NCI-H82 treated with DMSO at 0.1 percent for 48 hours (cell line): Measurements from ENCODE around the gene C6orf163.
A peak's percentile ranks its signal among the peaks of the same experiment; 100 is the strongest.
"Not testable (repeated sequence)": the region's sequence is repeated elsewhere in the genome, so short reads cannot be mapped to it uniquely, and the experiment has no call there.

ENCODE experiments used
- DNase-seq: peaks from one replicate; lab custom pipeline; 2025; ENCODE audit not compliant: unreplicated experiment; lab: John Stamatoyannopoulos, UW

C6orf163 gene

GRCh38 chr6:87344731-87345130 is at the start of gene C6orf163:
C6orf163 (plus strand) TSS chr6:87344813; CDS start chr6:87345100, 287 bp downstream.
- peak; percentile 4 for DNase-seq

DNA sequence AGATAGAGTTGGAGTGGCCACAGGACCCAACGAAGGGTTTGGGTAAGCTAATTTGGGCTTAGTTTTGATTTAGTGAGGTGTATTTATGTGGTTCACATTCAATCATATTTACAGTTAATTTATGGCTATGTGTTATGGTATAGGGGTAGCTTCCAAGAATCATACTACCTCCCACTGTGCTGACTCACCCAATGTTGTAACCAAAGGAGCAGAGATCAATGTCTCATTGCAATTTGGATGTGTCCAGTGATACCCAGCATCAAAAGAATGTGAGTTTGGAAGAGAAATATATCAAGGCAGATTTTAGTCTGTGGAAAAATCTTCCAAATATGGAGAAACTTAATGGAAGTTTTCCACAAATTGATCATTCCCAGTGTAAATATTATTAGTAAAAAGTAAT is 47.5 kb upstream of the C6orf163 start:
- no peak for DNase-seq

- DNase-seq: not testable (repeated sequence)
These were observed 43.3 kb upstream of the C6orf163 start for GRCh38 chr6:87301277-87301676.

GRCh38 chr6:87308970-87309369 is 35.6 kb upstream of the C6orf163 start:
- no peak for DNase-seq

DNA sequence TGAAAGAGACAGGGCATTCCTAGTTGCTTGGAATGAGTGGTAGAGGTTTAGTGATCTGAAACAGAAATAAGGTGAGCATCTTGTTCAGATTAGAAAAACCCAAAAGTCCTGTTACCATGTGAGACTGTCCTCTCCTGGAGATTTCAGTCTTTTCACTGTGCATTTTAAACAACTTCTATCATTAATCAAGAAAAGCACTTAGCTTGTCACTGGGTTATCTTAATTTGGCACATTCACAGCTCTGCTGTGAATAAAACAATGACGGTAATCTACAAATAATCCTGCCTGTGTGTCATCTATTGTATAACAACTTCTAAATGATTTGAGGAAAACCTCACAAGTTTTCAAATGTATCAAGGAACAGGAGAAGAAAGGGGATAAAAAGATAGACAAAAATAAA is 31.8 kb upstream of the C6orf163 start:
- DNase-seq: no peak

GRCh38 chr6:87315071-87315470 is 29.5 kb upstream of the C6orf163 start:
- DNase-seq: no peak

- DNase-seq: no peak
These were observed 25.2 kb upstream of the C6orf163 start for GRCh38 chr6:87319271-87319987.

DNA sequence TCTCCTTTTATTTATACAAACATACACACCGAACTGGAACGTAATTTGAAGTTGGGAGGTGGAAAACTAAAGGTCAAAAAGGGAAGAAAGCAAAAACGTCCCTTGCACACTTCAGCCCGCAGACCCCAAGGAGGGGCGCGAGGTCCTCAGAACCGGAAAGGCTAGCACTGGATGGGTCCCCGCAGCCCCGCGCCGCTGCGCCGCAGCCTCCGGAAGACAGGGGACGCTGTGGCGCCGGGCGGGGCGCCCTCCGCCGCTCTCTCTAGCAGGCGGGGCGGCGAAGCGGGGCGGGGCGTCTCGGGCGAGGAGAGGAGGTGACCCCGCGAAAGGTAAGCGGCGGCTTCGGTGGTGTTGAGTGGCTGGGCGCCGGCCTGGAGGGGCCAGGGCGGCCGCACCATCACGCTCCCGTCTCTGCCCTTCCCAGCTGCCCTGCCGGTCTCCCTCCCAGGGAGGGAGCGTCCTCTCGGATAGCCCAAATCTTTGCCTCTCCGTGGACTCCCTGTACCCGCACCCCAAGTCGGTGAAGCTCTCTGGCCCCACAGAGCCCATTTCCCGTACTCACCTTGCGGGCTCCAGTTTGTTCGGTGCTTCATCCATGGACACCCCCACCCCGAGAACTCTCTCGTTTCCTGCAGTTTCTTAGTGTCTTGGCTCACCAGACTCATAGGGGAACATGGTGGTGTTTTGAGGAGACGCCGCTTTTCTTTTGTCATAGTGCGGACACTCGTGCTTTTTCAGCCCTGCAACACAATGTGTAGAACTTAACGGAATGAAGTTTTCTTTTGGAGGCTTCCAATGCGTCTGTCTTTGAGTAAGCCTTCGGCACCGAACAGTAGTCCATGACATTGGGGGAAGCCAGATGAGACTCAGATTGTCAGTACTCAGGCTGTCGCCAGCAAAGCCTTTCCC is 22.1 kb upstream of the C6orf163 start, which contains the start of gene SMIM8:
Gene SMIM8 (plus strand): TSS at position 285 of the 909 bp plus-strand sequence. CDS start 14,444 bp downstream, outside the sequence.
- peak; percentile 52 for DNase-seq

- not testable (repeated sequence) for DNase-seq
These were observed 20.7 kb upstream of the C6orf163 start for GRCh38 chr6:87323880-87324279.

DNA sequence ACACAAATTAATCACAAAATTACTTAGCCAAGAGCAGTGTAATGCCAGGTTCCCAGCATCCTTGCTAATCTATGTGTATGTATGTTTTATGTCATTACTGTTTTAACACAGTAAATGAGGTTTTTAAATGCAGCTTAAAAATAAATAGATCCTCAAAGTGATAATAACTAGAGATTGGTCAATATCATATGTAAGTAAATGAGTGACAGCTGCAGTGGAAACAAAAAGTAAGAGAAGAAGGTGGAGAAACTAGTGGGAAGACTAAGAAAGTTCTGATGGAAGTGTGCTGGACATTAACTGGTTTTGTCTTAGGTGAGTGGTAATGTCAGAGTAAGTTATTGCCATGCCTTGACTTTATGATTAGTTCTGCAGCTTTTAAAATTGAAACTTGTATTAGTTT is 13.7 kb upstream of the C6orf163 start:
- DNase-seq: no peak

GRCh38 chr6:87333033-87333432 is 11.6 kb upstream of the C6orf163 start:
- DNase-seq: no peak

DNA sequence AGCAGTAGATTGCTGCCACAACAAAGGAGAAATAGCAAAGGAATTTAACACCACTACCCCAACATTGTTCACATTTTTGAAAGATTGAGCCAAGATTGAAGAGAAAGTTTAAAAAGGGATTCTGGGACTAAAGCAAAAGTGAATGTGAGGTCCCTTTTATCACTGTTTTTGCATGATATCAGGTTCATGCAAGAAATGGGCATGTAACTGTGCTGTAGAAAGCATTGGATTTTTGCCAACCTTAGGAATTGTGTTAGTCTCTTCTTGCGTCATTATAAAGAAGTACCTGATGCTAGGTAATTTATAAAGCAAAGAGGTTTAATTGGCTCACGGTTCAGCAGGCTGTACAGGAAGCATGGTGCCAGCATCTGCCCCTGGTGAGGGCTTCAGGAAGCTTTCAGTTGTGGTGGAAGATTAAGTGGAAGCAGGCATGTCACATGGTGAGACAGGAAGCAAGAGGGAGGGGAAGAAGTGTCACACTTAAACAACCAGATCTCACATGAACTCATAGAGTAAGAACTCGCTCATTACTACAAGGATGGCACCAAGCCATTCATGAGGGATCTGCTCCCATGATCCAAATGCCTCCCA is 10.9 kb upstream of the C6orf163 start:
- DNase-seq: no peak

DNA sequence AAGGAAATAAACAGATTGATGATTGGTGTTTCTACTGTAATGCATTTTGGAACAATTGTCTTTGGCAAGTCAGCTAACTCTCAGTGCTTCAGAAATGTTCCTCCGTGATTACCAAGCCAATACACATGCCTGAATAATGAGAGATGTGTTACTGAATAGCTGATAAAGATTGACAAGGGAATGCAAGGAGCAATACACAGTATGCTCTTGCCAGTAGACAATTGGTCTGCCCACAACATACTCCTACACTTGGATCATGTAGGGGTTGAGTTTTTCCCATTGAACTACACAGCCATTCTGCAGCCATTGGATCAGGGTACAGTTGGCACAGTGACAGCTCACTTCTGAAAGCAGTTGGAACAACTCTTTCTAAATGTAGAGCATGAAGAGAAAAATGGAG is 9.9 kb upstream of the C6orf163 start:
- no peak for DNase-seq

DNA sequence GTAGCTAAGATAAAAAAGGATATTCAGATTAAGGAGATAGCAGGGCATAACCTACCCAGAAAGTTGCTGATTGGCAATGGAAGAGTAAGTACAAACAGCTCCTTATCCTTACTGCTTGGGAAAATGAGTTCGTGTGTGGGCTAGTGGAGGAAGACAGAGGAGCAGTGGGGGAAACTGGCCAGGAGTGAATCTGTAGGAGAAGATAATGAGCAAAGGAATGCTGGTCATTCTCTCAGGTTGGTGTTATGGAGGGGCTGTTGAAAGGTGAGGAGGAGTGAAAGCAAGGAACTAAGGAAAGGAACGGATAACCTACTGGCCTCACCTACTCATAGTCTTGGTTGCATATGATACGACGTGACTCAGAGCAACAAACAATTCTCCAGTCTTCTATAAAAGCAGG is 8.2 kb upstream of the C6orf163 start:
- DNase-seq: no peak

- no peak for DNase-seq
These were observed 4.4 kb upstream of the C6orf163 start for GRCh38 chr6:87340230-87340629.

- DNase-seq: no peak
These were observed 3.5 kb upstream of the C6orf163 start for GRCh38 chr6:87341158-87341557.

- no peak for DNase-seq
These were observed 2.7 kb upstream of the C6orf163 start for GRCh38 chr6:87341899-87342298.

DNA sequence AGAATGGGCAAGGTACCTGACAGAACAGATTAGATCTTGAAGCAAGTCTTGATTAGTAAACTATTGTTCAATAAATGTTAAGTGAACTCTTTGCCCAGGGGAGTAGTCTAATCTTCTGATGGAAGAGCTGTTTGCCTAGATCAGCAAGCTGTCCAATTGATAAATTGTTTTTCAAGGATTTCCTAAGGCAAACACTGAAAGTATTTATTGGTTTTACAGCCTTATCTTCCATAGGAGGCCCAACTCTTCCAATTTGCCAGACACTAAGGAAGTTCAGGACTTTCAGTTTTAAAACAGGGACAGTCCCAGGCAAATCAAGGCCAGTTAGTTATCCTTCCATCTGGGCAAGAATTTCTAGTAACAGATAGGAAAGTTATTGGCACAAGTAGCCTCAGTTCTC is 1.8 kb upstream of the C6orf163 start:
- DNase-seq: peak; percentile 12

- DNase-seq: no peak
These were observed 2.1 kb downstream of the C6orf163 start for GRCh38 chr6:87346700-87347099.

DNA sequence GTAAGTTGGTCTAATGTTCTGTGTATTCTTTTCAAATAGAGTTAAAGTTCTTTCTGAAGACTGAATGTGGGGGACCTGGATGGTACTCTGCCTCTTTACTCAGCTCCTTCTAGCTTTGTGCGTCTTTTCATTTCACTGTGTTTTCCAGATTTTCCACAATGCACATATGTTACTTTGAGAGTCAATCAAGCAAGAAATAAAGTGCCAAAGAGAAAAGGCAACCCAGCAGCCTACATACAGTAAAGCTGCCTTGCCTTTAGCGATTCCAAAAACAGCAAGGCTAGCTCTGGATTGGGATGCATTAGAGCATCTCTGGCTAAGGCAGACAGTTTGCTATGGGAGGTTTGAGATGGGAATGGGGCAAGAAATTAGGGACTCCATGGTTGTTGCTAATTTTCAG is 5.3 kb downstream of the C6orf163 start:
- DNase-seq: no peak

- no peak for DNase-seq
These were observed 5.9 kb downstream of the C6orf163 start for GRCh38 chr6:87350516-87350915.

- DNase-seq: no peak
These were observed 7.0 kb downstream of the C6orf163 start for GRCh38 chr6:87351583-87351982.
